Panc1 (cell line): ENCODE measurements around the gene NAGK. TPM values are rescaled to one million over a fixed set of nuclear protein-coding genes. Genes with fewer than 3 reads are reported as not detected.

Source experiments
- ATAC-seq: fragments of 200-7000 bp; cut with Tn5 transposase; 2 replicates; pipeline ENCODE4 v1.9.1; 2020; ENCODE audit warnings: mild to moderate bottlenecking, moderate library complexity
- BruUV-seq: library from RNA; stranded (reverse); fragments of 400-500 nt; replicated peaks from 2 replicates; lab custom pipeline; 2021; lab: Mats Ljungman, UMichigan
- CTCF ChIA-PET: fragments of 300-600 bp; sonication (Branson Sonifier 250); formaldehyde crosslinking; loops from one replicate; lab custom pipeline; 2022; ENCODE audit warnings: antibody characterized with exemption; lab: Charles Lee
- POLR2A ChIA-PET: fragments of 300-600 bp; sonication (Branson Sonifier 250); formaldehyde crosslinking; loops from one replicate; lab custom pipeline; 2022; ENCODE audit warnings: antibody characterized with exemption; lab: Charles Lee
- DNase-seq: peaks from one replicate; pipeline ENCODE4 v3.0.0-alpha.2; 2010; ENCODE audit warnings: low read depth, low spot score
- H3K27ac ChIP-seq: 2 replicates; pipeline ENCODE4 v1.5.1; 2011; ENCODE audit warnings: mild to moderate bottlenecking, low read length, inconsistent platforms
- H3K27me3 ChIP-seq: fragments of 200-500 bp; sonication (Bioruptor generic); 2 replicates; pipeline ENCODE4 v1.6.0; 2014; ENCODE audit warnings: low read length, inconsistent platforms; ENCODE audit not compliant: control insufficient read depth, insufficient read depth
- H3K36me3 ChIP-seq: fragments of 200-500 bp; sonication (Bioruptor generic); 2 replicates; pipeline ENCODE4 v1.5.1; 2014; ENCODE audit warnings: inconsistent platforms, mild to moderate bottlenecking, low read length, moderate library complexity; ENCODE audit not compliant: control insufficient read depth, insufficient read depth
- H3K4me1 ChIP-seq: 2 replicates; pipeline ENCODE4 v1.5.1; 2011; ENCODE audit warnings: inconsistent platforms, mild to moderate bottlenecking, low read length, moderate library complexity; ENCODE audit not compliant: control insufficient read depth, insufficient read depth
- H3K4me3 ChIP-seq, 2 experiments: 2 replicates each; pipeline ENCODE4 v1.5.1; 2011 to 2012; ENCODE audit warnings: low read depth in 2 of 2, low read length in 2 of 2, mild to moderate bottlenecking in 2 of 2, inconsistent platforms in 1 of 2, moderate library complexity in 1 of 2
- H3K9me3 ChIP-seq: fragments of 200-500 bp; sonication (Bioruptor generic); 2 replicates; pipeline ENCODE4 v1.5.1; 2014; ENCODE audit warnings: low read depth, mild to moderate bottlenecking, inconsistent platforms, low read length, moderate library complexity; ENCODE audit not compliant: control insufficient read depth, insufficient read depth
- CTCF ChIP-seq: fragments of 450-650 bp; IDR thresholded peaks from 2 replicates; pipeline ENCODE4 v1.5.1; 2017; ENCODE audit warnings: mild to moderate bottlenecking
- POLR2AphosphoS5 ChIP-seq: IDR thresholded peaks from 2 replicates; pipeline ENCODE4 v1.6.1; 2012; ENCODE audit warnings: mild to moderate bottlenecking, low read depth, low read length, moderate library complexity
- REST ChIP-seq, 2 experiments: IDR thresholded peaks; 2 replicates each; pipeline ENCODE4 v1.6.1; 2011 to 2012; ENCODE audit warnings: low read depth in 2 of 2, control low read depth in 1 of 2, low read length in 1 of 2, mild to moderate bottlenecking in 1 of 2, moderate library complexity in 1 of 2; ENCODE audit not compliant: insufficient read depth in 1 of 2
- SIN3A ChIP-seq: IDR thresholded peaks from 2 replicates; pipeline ENCODE4 v1.6.1; 2012; ENCODE audit warnings: low read depth, mild to moderate bottlenecking, low read length, moderate library complexity, borderline replicate concordance; ENCODE audit not compliant: insufficient read depth
- TCF7L2 ChIP-seq: IDR thresholded peaks from 2 replicates; pipeline ENCODE4 v1.6.1; 2011; ENCODE audit warnings: mild to moderate bottlenecking, low read depth, low read length, inconsistent platforms
- in situ Hi-C: cut with HindIII; loops from 2 replicates; pipeline ENCODE4 v1.10.0; 2016; ENCODE audit warnings: low sequenced_read_pairs, low pct_unique_long_range_greater_than_20kb
- intact Hi-C: fragments of 100-400 bp; cut with micrococcal nuclease; formaldehyde crosslinking; loops from one replicate; pipeline ENCODE4 v1.10.0; 2022; ENCODE audit not compliant: unreplicated experiment
- total RNA-seq: library from RNA; stranded (reverse); gene quantifications from one replicate; pipeline ENCODE4 v1.2.1, GENCODE V29; 2021; ENCODE audit not compliant: unreplicated experiment

Gene NAGK
- total RNA-seq, 1 experiment from 2014 or later: 80.2 TPM

GRCh38 chr2:71043531-71044407 is 24.7 kb upstream of the NAGK start:
- in situ Hi-C loops: no loop called here
- BruUV-seq: no TSS peak
- H3K36me3 ChIP-seq: no peaks in the 10 kb centered on the region
- CTCF ChIA-PET: no interaction called here
- ATAC-seq: no peak
- POLR2A ChIA-PET: no interaction called here
- no peak overlapping the region; a peak in 1 of 4 replicates for H3K4me3 ChIP-seq
- H3K27me3 ChIP-seq: peaks cover 6% of the 10 kb centered on the region
- DNase-seq: no peak
- intact Hi-C loops: no loop called here
- TF ChIP-seq POLR2AphosphoS5 (no peak), REST (IDR thresholded peaks at IDR 0.05; ENCODE audit: insufficient read depth in 1 of 2, low read depth in 2 of 2, low read length in 1 of 2) (no peak), CTCF (no peak), SIN3A (no peak), TCF7L2 (no peak)
- no peaks in the 10 kb centered on the region for H3K9me3 ChIP-seq
- H3K4me1 ChIP-seq: no peaks in the 10 kb centered on the region
- no peak overlapping the region for H3K27ac ChIP-seq

GRCh38 chr2:71045151-71045550 is 23.3 kb upstream of the NAGK start:
- no TSS peak for BruUV-seq
- in situ Hi-C loops: no loop called here
- CTCF ChIA-PET: no interaction called here
- Histone ChIP-seq H3K36me3 (no peaks in the 10 kb centered on the region), H3K27ac (no peak overlapping the region), H3K9me3 (no peaks in the 10 kb centered on the region), H3K4me1 (no peaks in the 10 kb centered on the region), H3K27me3 (peaks cover 6% of the 10 kb centered on the region), H3K4me3 (no peak overlapping the region)
- ATAC-seq: no peak
- no peak for DNase-seq
- intact Hi-C loops: no loop called here
- TF ChIP-seq TCF7L2 (no peak), REST (IDR thresholded peaks at IDR 0.05; ENCODE audit: insufficient read depth in 1 of 2, low read depth in 2 of 2, low read length in 1 of 2) (no peak), SIN3A (no peak), POLR2AphosphoS5 (no peak), CTCF (no peak)
- POLR2A ChIA-PET: no interaction called here
